OCI-LY1 (cell line): ENCODE measurements around the gene CYP2E1.
"Not testable (repeated sequence)": the region's sequence is repeated elsewhere in the genome, so short reads cannot be mapped to it uniquely, and the experiment has no call there.

Source experiments
- H2AFZ ChIP-seq: fragments of 200-600 bp; sonication (generic), shearing (Covaris generic); 2 replicates; pipeline ENCODE4 v1.6.0; 2014; ENCODE audit warnings: antibody characterized with exemption, mild to moderate bottlenecking, low read length
- H3F3A ChIP-seq: fragments of 200-600 bp; sonication (generic), shearing (Covaris generic); 2 replicates; pipeline ENCODE4 v1.6.0; 2014; ENCODE audit warnings: mild to moderate bottlenecking, antibody characterized with exemption, low read length, moderate library complexity; ENCODE audit not compliant: insufficient read depth
- H3K27ac ChIP-seq: fragments of 200-600 bp; sonication (generic); 2 replicates; pipeline ENCODE4 v1.5.1; 2014; ENCODE audit warnings: low read length, mixed run types, mild to moderate bottlenecking, low read depth; ENCODE audit not compliant: poor library complexity, severe bottlenecking
- H3K27me3 ChIP-seq: fragments of 200-600 bp; sonication (generic); 2 replicates; pipeline ENCODE4 v1.6.0; 2014; ENCODE audit warnings: antibody characterized with exemption, mild to moderate bottlenecking, low read length, moderate library complexity; ENCODE audit not compliant: insufficient read depth
- H3K36me3 ChIP-seq: fragments of 200-600 bp; sonication (generic); 2 replicates; pipeline ENCODE4 v1.6.1; 2014; ENCODE audit warnings: mild to moderate bottlenecking, antibody characterized with exemption, low read length, moderate library complexity, mixed read lengths; ENCODE audit not compliant: insufficient read depth
- H3K4me1 ChIP-seq: fragments of 200-600 bp; sonication (generic); 2 replicates; pipeline ENCODE4 v1.5.1; 2014; ENCODE audit warnings: mild to moderate bottlenecking, low read length, moderate library complexity; ENCODE audit not compliant: insufficient read depth, severe bottlenecking
- H3K4me2 ChIP-seq: fragments of 200-600 bp; sonication (generic), shearing (Covaris generic); 2 replicates; pipeline ENCODE4 v1.6.1; 2014; ENCODE audit warnings: low read length
- H3K4me3 ChIP-seq: fragments of 200-600 bp; sonication (generic); 2 replicates; pipeline ENCODE4 v1.5.1; 2014; ENCODE audit warnings: low read length, low read depth, mild to moderate bottlenecking, mixed read lengths; ENCODE audit not compliant: poor library complexity, severe bottlenecking
- H3K79me2 ChIP-seq: fragments of 200-600 bp; shearing (Covaris generic); 2 replicates; pipeline ENCODE4 v1.6.1; 2016; ENCODE audit warnings: mixed run types, low read length, mixed read lengths; ENCODE audit not compliant: insufficient read depth
- H3K9ac ChIP-seq: fragments of 200-600 bp; sonication (generic), shearing (Covaris generic); 2 replicates; pipeline ENCODE4 v1.6.1; 2014; ENCODE audit warnings: mild to moderate bottlenecking, low read length, mixed read lengths
- H3K9me2 ChIP-seq: fragments of 200-600 bp; sonication (generic), shearing (Covaris generic); 2 replicates; pipeline ENCODE4 v1.6.1; 2014; ENCODE audit warnings: low read depth, mild to moderate bottlenecking, low read length, mixed read lengths
- H3K9me3 ChIP-seq: fragments of 200-600 bp; shearing (Covaris generic); 2 replicates; pipeline ENCODE4 v1.6.1; 2014; ENCODE audit warnings: low read length, mixed read lengths
- H4K20me1 ChIP-seq: fragments of 200-600 bp; sonication (generic), shearing (Covaris generic); 2 replicates; pipeline ENCODE4 v1.6.0; 2016; ENCODE audit warnings: mild to moderate bottlenecking, low read length; ENCODE audit not compliant: insufficient read depth
- EZH2 ChIP-seq: fragments of 200-600 bp; sonication (generic), shearing (Covaris generic); IDR thresholded peaks from 2 replicates; pipeline ENCODE4 v1.8.0; 2017; ENCODE audit warnings: borderline replicate concordance, mixed run types, mild to moderate bottlenecking, antibody characterized with exemption, low read length, moderate library complexity, mixed read lengths
- TF ChIP-seq, protein P1 (sequence below): fragments of 200-600 bp; sonication (generic), shearing (Covaris generic); IDR thresholded peaks from 2 replicates; pipeline ENCODE4 v1.5.1; 2017; ENCODE audit warnings: mild to moderate bottlenecking, antibody characterized with exemption, low read length, moderate library complexity, mixed read lengths

CYP2E1 gene

GRCh38 chr10:133536198-133536597, 9.0 kb downstream of the CYP2E1 start:
- H3K9me3 ChIP-seq, result no peaks in the 10 kb centered on the region
- no peak overlapping the region for H3K27ac ChIP-seq
- no peak overlapping the region for H3K4me2 ChIP-seq
- H3K4me3 ChIP-seq, result no peak overlapping the region
- no peaks in the 10 kb centered on the region for H3K79me2 ChIP-seq
- H3K4me1 ChIP-seq, result no peaks in the 10 kb centered on the region
- no peaks in the 10 kb centered on the region for H3F3A ChIP-seq
- H3K9me2 ChIP-seq, result no peaks in the 10 kb centered on the region
- H3K9ac ChIP-seq, result no peak overlapping the region
- no peak overlapping the region for H2AFZ ChIP-seq
- H3K27me3 ChIP-seq, result no peaks in the 10 kb centered on the region
- TF ChIP-seq, protein P1, sequence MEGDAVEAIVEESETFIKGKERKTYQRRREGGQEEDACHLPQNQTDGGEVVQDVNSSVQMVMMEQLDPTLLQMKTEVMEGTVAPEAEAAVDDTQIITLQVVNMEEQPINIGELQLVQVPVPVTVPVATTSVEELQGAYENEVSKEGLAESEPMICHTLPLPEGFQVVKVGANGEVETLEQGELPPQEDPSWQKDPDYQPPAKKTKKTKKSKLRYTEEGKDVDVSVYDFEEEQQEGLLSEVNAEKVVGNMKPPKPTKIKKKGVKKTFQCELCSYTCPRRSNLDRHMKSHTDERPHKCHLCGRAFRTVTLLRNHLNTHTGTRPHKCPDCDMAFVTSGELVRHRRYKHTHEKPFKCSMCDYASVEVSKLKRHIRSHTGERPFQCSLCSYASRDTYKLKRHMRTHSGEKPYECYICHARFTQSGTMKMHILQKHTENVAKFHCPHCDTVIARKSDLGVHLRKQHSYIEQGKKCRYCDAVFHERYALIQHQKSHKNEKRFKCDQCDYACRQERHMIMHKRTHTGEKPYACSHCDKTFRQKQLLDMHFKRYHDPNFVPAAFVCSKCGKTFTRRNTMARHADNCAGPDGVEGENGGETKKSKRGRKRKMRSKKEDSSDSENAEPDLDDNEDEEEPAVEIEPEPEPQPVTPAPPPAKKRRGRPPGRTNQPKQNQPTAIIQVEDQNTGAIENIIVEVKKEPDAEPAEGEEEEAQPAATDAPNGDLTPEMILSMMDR, result no peak
- TF ChIP-seq EZH2, result no peak
- no peaks in the 10 kb centered on the region for H4K20me1 ChIP-seq
- H3K36me3 ChIP-seq, result no peaks in the 10 kb centered on the region

GRCh38 chr10:133537546-133538545, 10.7 kb downstream of the CYP2E1 start:
- Histone ChIP-seq H3K4me3 (no peak overlapping the region), H3K4me2 (no peak overlapping the region), H3F3A (no peaks in the 10 kb centered on the region), H3K4me1 (no peaks in the 10 kb centered on the region), H3K9ac (no peak overlapping the region), H3K9me3 (no peaks in the 10 kb centered on the region), H3K36me3 (no peaks in the 10 kb centered on the region), H3K9me2 (no peaks in the 10 kb centered on the region), H3K79me2 (no peaks in the 10 kb centered on the region), H3K27ac (no peak overlapping the region), H2AFZ (no peak overlapping the region), H3K27me3 (no peaks in the 10 kb centered on the region), H4K20me1 (no peaks in the 10 kb centered on the region)
- TF ChIP-seq, protein P1, result no peak

- H3K27ac ChIP-seq, H3K4me3 ChIP-seq, H3K9ac ChIP-seq, H3K4me1 ChIP-seq, H3K79me2 ChIP-seq, H2AFZ ChIP-seq, H3K4me2 ChIP-seq, H3K36me3 ChIP-seq, H3K9me2 ChIP-seq, H3K9me3 ChIP-seq, H3K27me3 ChIP-seq, H3F3A ChIP-seq, H4K20me1 ChIP-seq: not testable (repeated sequence)
Observed at GRCh38 chr10:133541441-133541975, 14.3 kb downstream of the CYP2E1 start.
